Mesothelial cell of epicardium (in vitro differentiated cells): ENCODE results near the gene AUTS2. TPM values are rescaled to one million over a fixed set of nuclear protein-coding genes. Genes with fewer than 3 reads are reported as not detected.
A peak's percentile ranks its signal among the peaks of the same experiment; 100 is the strongest.

ENCODE experiments used
- DNase-seq, 2 experiments: peaks; one replicate each; pipeline ENCODE4 v3.0.0; 2021; ENCODE audit warnings: low spot score in 2 of 2; ENCODE audit not compliant: unreplicated experiment in 2 of 2
- H3K27ac Mint-ChIP-seq: 2 replicates; pipeline ENCODE4 v1.8.0; 2021; ENCODE audit warnings: mixed read lengths
- H3K27me3 Mint-ChIP-seq: 2 replicates; pipeline ENCODE4 v1.8.0; 2021; ENCODE audit warnings: low read depth, mixed read lengths
- H3K36me3 Mint-ChIP-seq: 2 replicates; pipeline ENCODE4 v1.8.0; 2021; ENCODE audit warnings: mixed read lengths
- H3K4me1 Mint-ChIP-seq: 2 replicates; pipeline ENCODE4 v1.8.0; 2021; ENCODE audit warnings: mixed read lengths
- H3K4me3 Mint-ChIP-seq: 2 replicates; pipeline ENCODE4 v1.8.0; 2021; ENCODE audit warnings: mild to moderate bottlenecking, moderate library complexity, mixed read lengths
- H3K9me3 Mint-ChIP-seq: 2 replicates; pipeline ENCODE4 v1.8.0; 2021; ENCODE audit warnings: mixed read lengths
- total RNA-seq: library from RNA; stranded (reverse); gene quantifications from 3 replicates; pipeline ENCODE4 v1.2.1, GENCODE V29; 2021
- TF ChIP-seq, protein P1 (sequence below): fragments of 200-600 bp; sonication (generic); IDR thresholded peaks from one replicate; pipeline ENCODE4 v1.5.0; 2021; ENCODE audit warnings: antibody characterized with exemption; ENCODE audit not compliant: unreplicated experiment

The AUTS2 gene
- total RNA-seq, 1 donor from 2014 or later, result 135 TPM

DNA sequence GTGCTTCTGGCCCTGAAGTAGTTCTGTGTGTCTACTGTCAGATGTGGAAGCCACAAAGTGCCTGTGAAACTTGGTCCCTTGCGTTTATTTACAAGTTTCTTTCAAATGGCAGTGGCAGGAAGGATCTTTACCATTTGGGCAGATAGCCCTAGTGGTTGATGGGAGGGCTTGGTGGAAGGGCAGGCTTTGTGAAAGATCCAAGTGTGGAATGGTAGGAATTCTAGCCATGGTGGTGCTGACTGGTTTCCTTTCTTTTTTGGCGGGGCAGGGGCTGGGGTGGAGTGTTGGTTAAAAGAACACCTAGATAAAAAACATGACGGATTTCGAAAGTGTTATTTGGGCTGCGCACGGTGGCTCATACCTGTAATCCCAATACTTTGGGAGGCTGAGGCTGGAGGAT, 27.0 kb downstream of the AUTS2 start:
- H3K4me3 Mint-ChIP-seq, result no peak overlapping the region
- TF ChIP-seq, protein P1, sequence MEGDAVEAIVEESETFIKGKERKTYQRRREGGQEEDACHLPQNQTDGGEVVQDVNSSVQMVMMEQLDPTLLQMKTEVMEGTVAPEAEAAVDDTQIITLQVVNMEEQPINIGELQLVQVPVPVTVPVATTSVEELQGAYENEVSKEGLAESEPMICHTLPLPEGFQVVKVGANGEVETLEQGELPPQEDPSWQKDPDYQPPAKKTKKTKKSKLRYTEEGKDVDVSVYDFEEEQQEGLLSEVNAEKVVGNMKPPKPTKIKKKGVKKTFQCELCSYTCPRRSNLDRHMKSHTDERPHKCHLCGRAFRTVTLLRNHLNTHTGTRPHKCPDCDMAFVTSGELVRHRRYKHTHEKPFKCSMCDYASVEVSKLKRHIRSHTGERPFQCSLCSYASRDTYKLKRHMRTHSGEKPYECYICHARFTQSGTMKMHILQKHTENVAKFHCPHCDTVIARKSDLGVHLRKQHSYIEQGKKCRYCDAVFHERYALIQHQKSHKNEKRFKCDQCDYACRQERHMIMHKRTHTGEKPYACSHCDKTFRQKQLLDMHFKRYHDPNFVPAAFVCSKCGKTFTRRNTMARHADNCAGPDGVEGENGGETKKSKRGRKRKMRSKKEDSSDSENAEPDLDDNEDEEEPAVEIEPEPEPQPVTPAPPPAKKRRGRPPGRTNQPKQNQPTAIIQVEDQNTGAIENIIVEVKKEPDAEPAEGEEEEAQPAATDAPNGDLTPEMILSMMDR, result no peak
- H3K4me1 Mint-ChIP-seq, result peaks cover 40% of the 10 kb centered on the region
- no peak overlapping the region for H3K27ac Mint-ChIP-seq
- DNase-seq, result no peak
- H3K9me3 Mint-ChIP-seq, result no peaks in the 10 kb centered on the region
- H3K27me3 Mint-ChIP-seq, result no peaks in the 10 kb centered on the region
- no peaks in the 10 kb centered on the region for H3K36me3 Mint-ChIP-seq

DNA sequence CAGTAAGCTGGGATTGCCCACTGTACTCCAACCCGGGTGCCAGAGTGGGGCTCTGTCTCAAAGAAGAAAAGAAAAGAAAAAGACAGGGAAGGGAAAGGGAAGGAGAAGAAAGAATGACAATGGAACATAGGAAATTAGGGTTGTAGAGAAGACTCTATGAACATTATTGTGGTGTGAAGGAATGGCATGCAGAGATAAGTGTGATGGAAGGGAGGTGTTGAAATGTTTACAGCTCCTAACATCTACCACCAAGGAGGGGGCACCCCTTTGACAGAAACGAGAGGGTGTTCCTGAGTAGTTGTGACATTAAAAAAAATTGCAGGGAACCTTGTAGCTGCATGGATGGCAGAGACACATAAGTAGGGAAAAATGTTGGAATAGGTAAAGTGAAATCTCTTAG, 27.5 kb downstream of the AUTS2 start:
- Mint-ChIP-seq H3K9me3 (no peaks in the 10 kb centered on the region), H3K27me3 (no peaks in the 10 kb centered on the region), H3K27ac (no peak overlapping the region), H3K4me1 (peaks cover 40% of the 10 kb centered on the region), H3K36me3 (no peaks in the 10 kb centered on the region), H3K4me3 (no peak overlapping the region)
- TF ChIP-seq, protein P1, result no peak
- DNase-seq, result no peak

DNA sequence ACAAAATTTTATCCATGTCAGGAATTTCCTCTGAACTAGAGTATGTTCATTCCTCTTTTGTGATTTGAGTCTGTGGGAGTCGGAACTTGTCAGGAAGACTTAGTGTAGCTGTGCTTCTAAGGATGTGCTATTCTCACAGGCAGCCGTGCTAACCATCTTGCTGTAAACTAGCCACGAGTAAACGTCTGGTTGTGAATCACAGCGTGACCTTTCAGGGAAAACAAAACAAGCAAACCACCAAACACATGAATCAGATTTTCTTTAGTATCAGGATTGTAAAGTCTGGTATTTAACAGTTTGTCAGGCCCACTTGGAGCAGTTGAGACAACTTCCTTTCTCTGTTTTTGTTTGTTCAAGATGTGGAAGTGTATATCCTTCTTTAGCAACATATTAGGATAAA, 32.0 kb downstream of the AUTS2 start:
- TF ChIP-seq, protein P1, result no peak
- H3K27ac Mint-ChIP-seq, result peak overlapping the region; percentile 37
- no peak for DNase-seq
- H3K4me3 Mint-ChIP-seq, result no peak overlapping the region
- H3K27me3 Mint-ChIP-seq, result no peaks in the 10 kb centered on the region
- H3K36me3 Mint-ChIP-seq, result no peaks in the 10 kb centered on the region
- peaks cover 45% of the 10 kb centered on the region for H3K4me1 Mint-ChIP-seq
- H3K9me3 Mint-ChIP-seq, result no peaks in the 10 kb centered on the region

DNA sequence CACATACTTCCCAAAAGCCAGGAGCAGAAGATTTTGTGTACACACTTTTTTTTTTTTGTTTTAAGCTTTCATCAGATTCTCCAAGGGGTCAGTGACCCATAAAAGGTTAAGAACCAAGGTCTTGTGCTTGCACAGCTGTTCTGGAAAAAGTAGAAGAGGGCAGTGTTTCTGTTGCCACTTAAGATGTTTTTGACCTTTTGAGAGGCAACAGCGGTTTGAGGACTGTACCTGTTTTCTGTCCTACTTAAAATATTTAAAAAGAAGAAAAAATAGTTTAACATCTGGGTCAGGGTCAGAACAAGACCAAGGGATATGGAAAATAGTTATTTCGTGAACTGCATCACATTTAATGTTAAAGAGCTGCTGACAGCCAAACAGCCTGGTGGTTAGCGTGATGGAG, 32.9 kb downstream of the AUTS2 start:
- H3K9me3 Mint-ChIP-seq, result no peaks in the 10 kb centered on the region
- H3K27me3 Mint-ChIP-seq, result no peaks in the 10 kb centered on the region
- no peak for DNase-seq
- H3K4me1 Mint-ChIP-seq, result peaks cover 50% of the 10 kb centered on the region
- TF ChIP-seq, protein P1, result no peak
- H3K36me3 Mint-ChIP-seq, result no peaks in the 10 kb centered on the region
- H3K4me3 Mint-ChIP-seq, result no peak overlapping the region
- no peak overlapping the region for H3K27ac Mint-ChIP-seq

DNA sequence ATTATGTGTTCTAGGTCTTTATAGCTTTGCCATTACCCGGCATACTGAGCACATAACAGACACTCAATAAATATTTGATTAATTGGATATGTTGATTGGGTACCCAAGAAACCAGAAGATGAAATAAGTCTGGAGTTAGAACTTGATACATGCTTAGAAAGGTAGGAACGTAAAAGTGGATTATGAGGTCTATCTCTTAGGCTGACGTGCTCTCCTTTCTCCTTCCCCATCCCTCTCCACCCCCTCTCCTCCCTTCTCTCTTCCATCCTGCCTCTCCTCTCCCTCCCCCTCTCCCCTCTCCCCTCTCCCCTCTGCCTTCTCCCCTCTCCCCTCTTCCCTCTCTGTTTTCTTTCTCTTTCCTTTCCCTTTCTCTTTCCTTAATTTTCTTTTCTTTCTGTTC, 34.0 kb downstream of the AUTS2 start:
- DNase-seq, result no peak
- Mint-ChIP-seq H3K36me3 (no peaks in the 10 kb centered on the region), H3K9me3 (no peaks in the 10 kb centered on the region), H3K4me1 (peaks cover 50% of the 10 kb centered on the region), H3K27me3 (no peaks in the 10 kb centered on the region), H3K4me3 (no peak overlapping the region), H3K27ac (no peak overlapping the region)
- TF ChIP-seq, protein P1, result no peak

DNA sequence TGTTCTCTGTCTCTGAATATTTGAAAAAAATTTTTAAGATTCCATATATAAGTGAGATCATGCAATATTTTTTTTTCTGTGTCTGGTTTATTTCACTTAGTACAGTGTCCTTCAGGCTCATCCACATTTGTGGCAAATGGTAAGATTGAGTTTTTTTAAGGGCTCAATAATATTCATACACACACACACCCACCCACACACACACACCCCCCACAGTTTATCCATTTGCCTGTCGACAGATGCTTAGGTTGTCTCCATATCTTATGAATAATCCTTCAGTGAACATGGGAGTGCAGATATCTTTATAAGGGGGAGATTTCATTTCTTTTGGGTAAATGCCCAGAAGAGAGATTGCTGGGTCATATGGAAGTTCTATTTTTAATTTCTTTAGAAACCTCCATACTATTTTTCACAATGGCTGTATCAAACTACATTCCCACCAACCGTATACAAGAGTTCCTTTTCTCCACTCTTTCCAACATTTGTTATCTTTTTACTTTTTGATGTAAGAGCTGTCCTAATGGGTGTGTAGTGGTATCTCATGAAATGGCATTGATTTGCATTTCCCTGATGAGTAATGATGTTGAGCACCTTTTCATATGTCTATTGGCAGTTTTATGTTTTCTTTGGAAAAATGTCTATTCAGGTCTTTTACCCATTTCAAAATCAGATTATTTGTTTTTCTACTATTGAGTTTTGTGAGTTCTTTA, 35.0 kb downstream of the AUTS2 start:
- DNase-seq, result no peak
- Mint-ChIP-seq H3K9me3 (no peaks in the 10 kb centered on the region), H3K4me1 (peaks cover 48% of the 10 kb centered on the region), H3K4me3 (no peak overlapping the region), H3K36me3 (no peaks in the 10 kb centered on the region), H3K27me3 (no peaks in the 10 kb centered on the region), H3K27ac (peak overlapping the region; percentile 17)
- TF ChIP-seq, protein P1, result no peak
